Peyer's patch (tissue), 4 donors: ENCODE results near the gene ARPC1B.

Experiments
- CTCF ChIP-seq, 6 experiments: fragments of 450-650 bp in 4 of 6; fragments of 200-600 bp in 2 of 6; sonication (generic) in 1 of 6; IDR thresholded peaks; one replicate each; pipeline ENCODE4 v1.5.1; 2017 to 2019; ENCODE audit warnings: antibody characterized with exemption in 6 of 6, mild to moderate bottlenecking in 3 of 6, moderate library complexity in 1 of 6
- POLR2A ChIP-seq, 2 donors: fragments of 450-650 bp; IDR thresholded peaks; one replicate each; pipeline ENCODE4 v1.5.1; 2017; ENCODE audit warnings: antibody characterized with exemption in 2 of 2, mild to moderate bottlenecking in 2 of 2, moderate library complexity in 2 of 2

GRCh38 chr7:99403764-99404163 is 29.2 kb downstream of the ARPC1B start:
- TF ChIP-seq CTCF (IDR thresholded peaks at IDR 0.05) (no peak), POLR2A (IDR thresholded peaks at IDR 0.05) (no peak)
